K562 (cell line): Measurements from ENCODE around the gene SORCS2. TPM values are rescaled to one million over a fixed set of nuclear protein-coding genes. Genes with fewer than 3 reads are reported as not detected.

Experiments
- ATAC-seq: fragments of 200-7000 bp; cut with Tn5 transposase; 3 replicates; pipeline ENCODE4 v1.9.1; 2020; ENCODE audit warnings: moderate library complexity
- BruUV-seq: library from RNA; stranded (reverse); fragments of 400-500 nt; replicated peaks from 2 replicates; lab custom pipeline; 2021; lab: Mats Ljungman, UMichigan
- CTCF ChIA-PET: fragments of 300-600 bp; formaldehyde crosslinking; extraction: SDS; loops from one replicate; lab custom pipeline; 2021; ENCODE audit warnings: low intra/inter-chr PET ratio; lab: Yijun Ruan, JAX
- POLR2A ChIA-PET: fragments of 300-600, 350-650 bp; sonication (Branson Sonifier 250); formaldehyde crosslinking; extraction: SDS; loops from one replicate; lab custom pipeline; 2021; ENCODE audit warnings: antibody characterized with exemption, inconsistent platforms; lab: Yijun Ruan, JAX
- DNase-seq, 4 experiments: peaks; one replicate each; pipeline versions ENCODE4 v3.0.0 to v3.0.0-alpha.2; 2011 to 2018; ENCODE audit warnings: low spot score in 3 of 4, mixed read lengths in 3 of 4; ENCODE audit errors: extremely low read depth in 1 of 4
- FAIRE-seq: peaks from 2 replicates; lab custom pipeline; 2011; peaks lifted over from hg19 to GRCh38; lab: Jason Lieb, UNC
- H2AFZ ChIP-seq: 2 replicates; pipeline ENCODE4 v1.6.0; 2011; ENCODE audit warnings: low read depth, low read length, control low read depth, inconsistent platforms
- H3K27ac ChIP-seq: fragments of 200-600 bp; 3 replicates; pipeline ENCODE4 v1.8.0; 2011; ENCODE audit warnings: low read depth, mild to moderate bottlenecking, control low read depth, inconsistent platforms, low read length, moderate library complexity, mixed read lengths; ENCODE audit errors: extremely low read depth
- H3K27me3 ChIP-seq, 2 experiments: fragments of 300-600 bp in 1 of 2; 2 replicates in 1 of 2; 3 replicates in 1 of 2; pipeline versions ENCODE4 v1.6.0 to v1.8.0; 2011; ENCODE audit warnings: inconsistent platforms in 2 of 2, low read length in 2 of 2, mild to moderate bottlenecking in 1 of 2, mixed read lengths in 1 of 2, moderate library complexity in 1 of 2; ENCODE audit not compliant: control insufficient read depth in 2 of 2, insufficient read depth in 2 of 2
- H3K36me3 ChIP-seq: fragments of 300-600 bp; 3 replicates; pipeline ENCODE4 v1.8.0; 2011; ENCODE audit warnings: mild to moderate bottlenecking, low read length, inconsistent platforms; ENCODE audit not compliant: control insufficient read depth, insufficient read depth
- H3K4me1 ChIP-seq, 2 experiments: fragments of 200-600 bp in 1 of 2; replicated peaks in 1 of 2; 2 replicates in 1 of 2; 3 replicates in 1 of 2; pipeline versions ENCODE4 v1.5.1 to v1.8.0; 2011; ENCODE audit warnings: inconsistent platforms in 2 of 2, low read length in 2 of 2, mild to moderate bottlenecking in 1 of 2, mixed read lengths in 1 of 2, moderate library complexity in 1 of 2; ENCODE audit not compliant: control insufficient read depth in 2 of 2, insufficient read depth in 2 of 2
- H3K4me2 ChIP-seq: 2 replicates; pipeline ENCODE4 v1.6.1; 2011; ENCODE audit warnings: low read length, control low read depth, inconsistent platforms, mixed read lengths; ENCODE audit not compliant: insufficient read depth
- H3K4me3 ChIP-seq: fragments of 200-600 bp; sonication (generic), shearing (Covaris generic); 2 replicates; pipeline ENCODE4 v1.5.1; 2016; ENCODE audit warnings: control low read depth, inconsistent platforms
- H3K79me2 ChIP-seq: fragments of 200-600 bp; 3 replicates; pipeline ENCODE4 v1.8.0; 2011; ENCODE audit warnings: low read length, inconsistent platforms; ENCODE audit not compliant: control insufficient read depth, insufficient read depth
- H3K9ac ChIP-seq, 2 experiments: 2 replicates each; pipeline versions ENCODE4 v1.6.0 to v1.6.1; 2011; ENCODE audit warnings: low read depth in 2 of 2, low read length in 2 of 2, control low read depth in 1 of 2, inconsistent platforms in 1 of 2, mild to moderate bottlenecking in 1 of 2, mixed read lengths in 1 of 2; ENCODE audit not compliant: insufficient read depth in 1 of 2
- H3K9me1 ChIP-seq: one replicate; pipeline ENCODE4 v1.6.0; 2011; ENCODE audit warnings: inconsistent platforms, mild to moderate bottlenecking, low read length, moderate library complexity; ENCODE audit not compliant: control insufficient read depth, insufficient read depth
- H3K9me3 ChIP-seq: replicated peaks from 2 replicates; pipeline ENCODE4 v1.5.1; 2011; ENCODE audit warnings: low read depth, low read length, inconsistent platforms; ENCODE audit not compliant: control insufficient read depth, insufficient read depth
- H4K20me1 ChIP-seq: replicated peaks from 2 replicates; pipeline ENCODE4 v1.6.1; 2011; ENCODE audit warnings: low read length, inconsistent platforms, mixed read lengths; ENCODE audit not compliant: control insufficient read depth, insufficient read depth
- CBX5 ChIP-seq: IDR thresholded peaks from 2 replicates; pipeline ENCODE4 v1.6.1; 2014; ENCODE audit warnings: low read depth, borderline replicate concordance
- CTCF ChIP-seq, 3 experiments: IDR thresholded peaks in 2 of 3; conservative IDR thresholded peaks in 1 of 3; 2 replicates each; pipeline ENCODE4 v1.5.1; 2011 to 2012; ENCODE audit warnings: low read length in 3 of 3, mild to moderate bottlenecking in 3 of 3, control low read depth in 2 of 3, improper control_type of control experiment in 1 of 3, inconsistent platforms in 1 of 3, low read depth in 1 of 3, mixed read lengths in 1 of 3, moderate library complexity in 1 of 3; ENCODE audit not compliant: insufficient read depth in 2 of 3
- KHSRP ChIP-seq: fragments of 450-650 bp; IDR thresholded peaks from 2 replicates; pipeline ENCODE4 v1.6.1; 2017
- MECOM ChIP-seq: fragments of 250-450 bp; sonication (Bioruptor Pico); IDR thresholded peaks from 2 replicates; pipeline ENCODE4 v1.8.0; 2022; ENCODE audit warnings: inconsistent platforms
- MED1 ChIP-seq: sonication (generic); formaldehyde crosslinking; IDR thresholded peaks from 2 replicates; pipeline ENCODE4 v1.8.1; 2023; ENCODE audit warnings: missing genetic modification reagents, borderline replicate concordance
- NFXL1 ChIP-seq: fragments of 450-650 bp; formaldehyde crosslinking; IDR thresholded peaks from 2 replicates; pipeline ENCODE4 v1.4.0; 2021; ENCODE audit warnings: mild to moderate bottlenecking
- PML ChIP-seq: IDR thresholded peaks from 2 replicates; pipeline ENCODE4 v1.6.1; 2012; ENCODE audit warnings: low read length, inconsistent platforms
- RBFOX2 ChIP-seq: fragments of 200-400 bp; formaldehyde crosslinking; IDR thresholded peaks from 2 replicates; pipeline ENCODE4 v1.6.1; 2017; ENCODE audit warnings: low read depth, mild to moderate bottlenecking, low read length, moderate library complexity
- TCFL5 ChIP-seq: fragments of 250-450 bp; sonication (Bioruptor Pico); conservative IDR thresholded peaks from 2 replicates; pipeline ENCODE4 v1.6.1; 2021; ENCODE audit warnings: mild to moderate bottlenecking, moderate library complexity, matching md5 sums
- ZNF280A ChIP-seq: fragments of 450-650 bp; IDR thresholded peaks from 2 replicates; pipeline ENCODE4 v1.6.1; 2018; ENCODE audit warnings: mild to moderate bottlenecking, low read depth; ENCODE audit not compliant: partially characterized antibody
- ZNF324 ChIP-seq: fragments of 250-450 bp; sonication (Bioruptor Pico); IDR thresholded peaks from 2 replicates; pipeline ENCODE4 v1.4.0; 2020; ENCODE audit warnings: mild to moderate bottlenecking
- ZNF561 ChIP-seq: fragments of 450-650 bp; formaldehyde crosslinking; conservative IDR thresholded peaks from 2 replicates; pipeline ENCODE4 v1.4.0; 2020; ENCODE audit warnings: mild to moderate bottlenecking, moderate library complexity
- WGBS: fragments of 100-300 bp; shearing (Covaris generic); methylation state at CpG from one replicate; pipeline ENCODE4 v1.1.6; 2016; ENCODE audit warnings: low coverage, mixed read lengths; ENCODE audit not compliant: insufficient coverage; ENCODE audit errors: missing lambda C conversion rate; 5-methylcytosine and 5-hydroxymethylcytosine counted together
- in situ Hi-C: fragments of 300-500 bp; cut with MboI; formaldehyde crosslinking; loops from 4 replicates; pipeline ENCODE4 v1.15.0; 2018; ENCODE audit warnings: inconsistent platforms, mixed read lengths
- intact Hi-C: fragments of 100-400 bp; cut with micrococcal nuclease; formaldehyde crosslinking; loops from 2 replicates; pipeline ENCODE4 v1.14.2; 2022
- polyA plus RNA-seq, 8 experiments: library from polyadenylated mRNA; depleted of rRNA in 4 of 8; stranded (reverse) in 5 of 8; unstranded in 3 of 8; fragments of >200 nt; fragmentation: Nextera tagmentation in 2 of 8; fragmentation: Illumina TruSeq in 1 of 8; extraction: Ambion mirVana in 2 of 8; extraction: Trizol in 1 of 8; gene quantifications; 2 replicates each; pipeline versions ENCODE4 v1.2.1 to v1.2.3, GENCODE V29; 2011 to 2014; ENCODE audit warnings: inconsistent platforms in 1 of 8, missing spikeins in 1 of 8
- total RNA-seq, 7 experiments: library from RNA; depleted of rRNA in 6 of 7; stranded (reverse); fragments of >200 nt in 6 of 7; fragmentation: Illumina TruSeq in 2 of 7; extraction: Trizol in 2 of 7; gene quantifications; 2 replicates each; pipeline versions ENCODE4 v1.2.1 to v1.2.3, GENCODE V29; 2011 to 2021; ENCODE audit warnings: low replicate concordance in 1 of 7
- TF ChIP-seq, protein P1 (sequence below): sonication (generic); formaldehyde crosslinking; IDR thresholded peaks from 2 replicates; pipeline ENCODE4 v1.8.0; 2023; ENCODE audit warnings: mild to moderate bottlenecking, missing genetic modification reagents
- TF ChIP-seq, protein P2 (sequence below): fragments of 450-650 bp; formaldehyde crosslinking; IDR thresholded peaks from 2 replicates; pipeline ENCODE4 v1.4.0; 2020; ENCODE audit warnings: mild to moderate bottlenecking, moderate library complexity

Gene SORCS2
- total and polyA plus RNA-seq, 9 of the 15 experiments (the other 6 are each of a cell fraction or from before 2014, with no cell fraction given): not detected

- no peak overlapping the region for H3K27ac ChIP-seq
- BruUV-seq: no TSS peak
- ATAC-seq (no peak), DNase-seq (no peak), FAIRE-seq (no peak)
- H3K36me3 ChIP-seq: no peaks in the 10 kb centered on the region
- peaks cover 4% of the 10 kb centered on the region; the same call in 1 of the 2 replicates for H4K20me1 ChIP-seq
- in situ Hi-C loops (no loop called here), intact Hi-C loops (loop anchor here (5.0 to 10.0 kb wide), 3 partner anchors 95 to 605 kb away; no protein-coding TSS in a partner anchor)
- no peaks in the 10 kb centered on the region for H3K4me1 ChIP-seq
- no peaks in the 10 kb centered on the region for H3K9me3 ChIP-seq
- H3K4me2 ChIP-seq: no peak overlapping the region
- POLR2A ChIA-PET: no interaction called here
- no peaks in the 10 kb centered on the region for H3K9me1 ChIP-seq
- H3K79me2 ChIP-seq: no peaks in the 10 kb centered on the region
- no peak overlapping the region for H3K4me3 ChIP-seq
- 0% methylated on average over 16 of the region's 16 CpGs for whole genome bisulfite sequencing
- peaks cover 29 to 73% of the 10 kb centered on the region in 2 experiments; a peak in 4 of 5 replicates for H3K27me3 ChIP-seq
- CTCF ChIA-PET: no interaction called here
- H2AFZ ChIP-seq: no peak overlapping the region
- H3K9ac ChIP-seq: no peak overlapping the region
- TF ChIP-seq RBFOX2 (no peak), MECOM (CRISPR knock-in tag) (no peak), MED1 (CRISPR knock-in tag) (no peak), ZNF561 (CRISPR knock-in tag) (no peak), NFXL1 (CRISPR knock-in tag) (no peak), PML (no peak), CTCF (IDR thresholded peaks at IDR 0.05 in 2 of 3, conservative IDR thresholded peaks at IDR 0.05 in 1 of 3; ENCODE audit: insufficient read depth in 2 of 3, low read depth in 1 of 3, low read length in 3 of 3) (no peak), CBX5 (no peak), KHSRP (no peak), TCFL5 (CRISPR knock-in tag) (no peak), ZNF324 (no peak), ZNF280A (no peak)
- TF ChIP-seq, protein P1, sequence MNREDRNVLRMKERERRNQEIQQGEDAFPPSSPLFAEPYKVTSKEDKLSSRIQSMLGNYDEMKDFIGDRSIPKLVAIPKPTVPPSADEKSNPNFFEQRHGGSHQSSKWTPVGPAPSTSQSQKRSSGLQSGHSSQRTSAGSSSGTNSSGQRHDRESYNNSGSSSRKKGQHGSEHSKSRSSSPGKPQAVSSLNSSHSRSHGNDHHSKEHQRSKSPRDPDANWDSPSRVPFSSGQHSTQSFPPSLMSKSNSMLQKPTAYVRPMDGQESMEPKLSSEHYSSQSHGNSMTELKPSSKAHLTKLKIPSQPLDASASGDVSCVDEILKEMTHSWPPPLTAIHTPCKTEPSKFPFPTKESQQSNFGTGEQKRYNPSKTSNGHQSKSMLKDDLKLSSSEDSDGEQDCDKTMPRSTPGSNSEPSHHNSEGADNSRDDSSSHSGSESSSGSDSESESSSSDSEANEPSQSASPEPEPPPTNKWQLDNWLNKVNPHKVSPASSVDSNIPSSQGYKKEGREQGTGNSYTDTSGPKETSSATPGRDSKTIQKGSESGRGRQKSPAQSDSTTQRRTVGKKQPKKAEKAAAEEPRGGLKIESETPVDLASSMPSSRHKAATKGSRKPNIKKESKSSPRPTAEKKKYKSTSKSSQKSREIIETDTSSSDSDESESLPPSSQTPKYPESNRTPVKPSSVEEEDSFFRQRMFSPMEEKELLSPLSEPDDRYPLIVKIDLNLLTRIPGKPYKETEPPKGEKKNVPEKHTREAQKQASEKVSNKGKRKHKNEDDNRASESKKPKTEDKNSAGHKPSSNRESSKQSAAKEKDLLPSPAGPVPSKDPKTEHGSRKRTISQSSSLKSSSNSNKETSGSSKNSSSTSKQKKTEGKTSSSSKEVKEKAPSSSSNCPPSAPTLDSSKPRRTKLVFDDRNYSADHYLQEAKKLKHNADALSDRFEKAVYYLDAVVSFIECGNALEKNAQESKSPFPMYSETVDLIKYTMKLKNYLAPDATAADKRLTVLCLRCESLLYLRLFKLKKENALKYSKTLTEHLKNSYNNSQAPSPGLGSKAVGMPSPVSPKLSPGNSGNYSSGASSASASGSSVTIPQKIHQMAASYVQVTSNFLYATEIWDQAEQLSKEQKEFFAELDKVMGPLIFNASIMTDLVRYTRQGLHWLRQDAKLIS (CRISPR knock-in tag): no peak
- TF ChIP-seq, protein P2, sequence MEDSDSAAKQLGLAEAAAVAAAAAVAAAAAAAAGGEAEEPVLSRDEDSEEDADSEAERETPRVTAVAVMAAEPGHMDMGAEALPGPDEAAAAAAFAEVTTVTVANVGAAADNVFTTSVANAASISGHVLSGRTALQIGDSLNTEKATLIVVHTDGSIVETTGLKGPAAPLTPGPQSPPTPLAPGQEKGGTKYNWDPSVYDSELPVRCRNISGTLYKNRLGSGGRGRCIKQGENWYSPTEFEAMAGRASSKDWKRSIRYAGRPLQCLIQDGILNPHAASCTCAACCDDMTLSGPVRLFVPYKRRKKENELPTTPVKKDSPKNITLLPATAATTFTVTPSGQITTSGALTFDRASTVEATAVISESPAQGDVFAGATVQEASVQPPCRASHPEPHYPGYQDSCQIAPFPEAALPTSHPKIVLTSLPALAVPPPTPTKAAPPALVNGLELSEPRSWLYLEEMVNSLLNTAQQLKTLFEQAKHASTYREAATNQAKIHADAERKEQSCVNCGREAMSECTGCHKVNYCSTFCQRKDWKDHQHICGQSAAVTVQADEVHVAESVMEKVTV (CRISPR knock-in tag): no peak
Observed at GRCh38 chr4:7199771-7200441, 7.6 kb downstream of the SORCS2 start.
